Measurements from ENCODE around the gene SERPINA3.

Gene SERPINA3

DNA sequence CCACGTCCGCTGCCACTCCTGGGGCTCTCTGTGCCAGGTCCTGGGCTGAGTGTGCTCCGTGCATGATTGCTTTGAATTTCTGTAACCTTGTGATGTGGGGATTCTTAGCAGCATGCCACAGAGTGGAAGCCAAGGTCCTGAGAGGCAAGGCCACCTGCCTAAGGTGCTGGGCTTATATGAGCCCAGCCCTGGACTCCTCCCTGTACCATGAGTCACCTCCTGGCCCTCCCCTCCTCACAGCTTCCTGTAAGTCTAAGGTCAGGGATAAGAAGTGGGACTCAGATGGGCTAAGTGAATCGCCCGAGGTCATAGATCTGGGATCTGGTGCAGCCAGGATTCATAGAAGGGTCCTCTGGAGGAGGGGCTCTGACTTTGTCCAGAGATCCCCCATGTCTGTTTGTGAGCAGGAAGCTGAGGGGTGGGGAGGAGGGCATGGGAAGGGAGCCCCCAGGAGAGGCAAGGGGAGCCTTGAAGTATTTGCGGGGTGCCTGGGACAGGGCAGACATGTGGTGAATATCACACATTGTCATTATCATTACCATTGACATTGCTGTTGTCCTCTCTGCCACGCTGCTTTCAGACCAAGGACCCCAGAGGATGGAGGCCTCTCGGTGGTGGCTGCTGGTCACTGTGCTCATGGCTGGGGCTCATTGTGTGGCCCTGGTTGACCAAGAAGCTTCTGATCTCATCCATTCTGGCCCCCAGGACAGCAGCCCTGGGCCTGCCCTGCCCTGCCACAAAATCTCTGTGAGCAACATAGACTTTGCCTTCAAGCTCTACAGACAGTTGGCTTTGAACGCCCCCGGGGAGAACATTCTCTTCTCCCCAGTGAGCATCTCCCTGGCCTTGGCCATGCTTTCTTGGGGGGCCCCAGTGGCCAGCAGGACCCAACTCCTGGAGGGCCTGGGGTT lies 28.8 kb downstream of the SERPINA3 start:
- Histone ChIP-seq H3K27ac (ENCODE audit: insufficient read depth, low read length, poor library complexity, severe bottlenecking) (no peak overlapping the region), H3K4me3 (ENCODE audit: insufficient read depth, low read depth, low read length, poor library complexity, severe bottlenecking) (no peak overlapping the region), H3K27me3 (replicated peaks; ENCODE audit: control insufficient read depth, insufficient read depth, low read length, poor library complexity, severe bottlenecking) (no peaks in the 10 kb centered on the region), H3K9me3 (ENCODE audit: control insufficient read depth, low read length) (no peaks in the 10 kb centered on the region), H3K36me3 (ENCODE audit: control insufficient read depth, insufficient read depth, low read length) (no peaks in the 10 kb centered on the region), H3K4me1 (ENCODE audit: control insufficient read depth, insufficient read depth, low read length, poor library complexity, severe bottlenecking) (no peaks in the 10 kb centered on the region)
- DNase-seq, result no peak

GRCh38 chr14:94641632-94641955 lies 29.4 kb downstream of the SERPINA3 start:
- Histone ChIP-seq H3K4me3 (ENCODE audit: insufficient read depth, low read depth, low read length, poor library complexity, severe bottlenecking) (no peak overlapping the region), H3K27ac (ENCODE audit: insufficient read depth, low read length, poor library complexity, severe bottlenecking) (no peak overlapping the region), H3K9me3 (ENCODE audit: control insufficient read depth, low read length) (no peaks in the 10 kb centered on the region), H3K27me3 (replicated peaks; ENCODE audit: control insufficient read depth, insufficient read depth, low read length, poor library complexity, severe bottlenecking) (no peaks in the 10 kb centered on the region), H3K4me1 (ENCODE audit: control insufficient read depth, insufficient read depth, low read length, poor library complexity, severe bottlenecking) (no peaks in the 10 kb centered on the region), H3K36me3 (ENCODE audit: control insufficient read depth, insufficient read depth, low read length) (no peaks in the 10 kb centered on the region)
- no peak for DNase-seq

GRCh38 chr14:94643316-94644101 lies 31.3 kb downstream of the SERPINA3 start:
- Histone ChIP-seq H3K4me1 (ENCODE audit: control insufficient read depth, insufficient read depth, low read length, poor library complexity, severe bottlenecking) (no peaks in the 10 kb centered on the region), H3K27me3 (replicated peaks; ENCODE audit: control insufficient read depth, insufficient read depth, low read length, poor library complexity, severe bottlenecking) (no peaks in the 10 kb centered on the region), H3K27ac (ENCODE audit: insufficient read depth, low read length, poor library complexity, severe bottlenecking) (no peak overlapping the region), H3K9me3 (ENCODE audit: control insufficient read depth, low read length) (no peaks in the 10 kb centered on the region), H3K4me3 (ENCODE audit: insufficient read depth, low read depth, low read length, poor library complexity, severe bottlenecking) (no peak overlapping the region), H3K36me3 (ENCODE audit: control insufficient read depth, insufficient read depth, low read length) (no peaks in the 10 kb centered on the region)
- no peak for DNase-seq

- no peak overlapping the region for H3K4me3 ChIP-seq (ENCODE audit: insufficient read depth, low read depth, low read length, poor library complexity, severe bottlenecking)
These were observed 31.9 kb downstream of the SERPINA3 start for GRCh38 chr14:94644102-94644535.

GRCh38 chr14:94646066-94646465 lies 33.9 kb downstream of the SERPINA3 start:
- Histone ChIP-seq H3K27me3 (replicated peaks; ENCODE audit: control insufficient read depth, insufficient read depth, low read length, poor library complexity, severe bottlenecking) (no peaks in the 10 kb centered on the region), H3K4me3 (ENCODE audit: insufficient read depth, low read depth, low read length, poor library complexity, severe bottlenecking) (no peak overlapping the region), H3K27ac (ENCODE audit: insufficient read depth, low read length, poor library complexity, severe bottlenecking) (no peak overlapping the region), H3K4me1 (ENCODE audit: control insufficient read depth, insufficient read depth, low read length, poor library complexity, severe bottlenecking) (no peaks in the 10 kb centered on the region), H3K36me3 (ENCODE audit: control insufficient read depth, insufficient read depth, low read length) (no peaks in the 10 kb centered on the region), H3K9me3 (ENCODE audit: control insufficient read depth, low read length) (no peaks in the 10 kb centered on the region)
- no peak for DNase-seq

More at GRCh38 chr14:94644102-94644535, 31.9 kb downstream of the SERPINA3 start:
- no peak for DNase-seq
- Histone ChIP-seq H3K4me1 (ENCODE audit: control insufficient read depth, insufficient read depth, low read length, poor library complexity, severe bottlenecking) (no peaks in the 10 kb centered on the region), H3K9me3 (ENCODE audit: control insufficient read depth, low read length) (no peaks in the 10 kb centered on the region), H3K27ac (ENCODE audit: insufficient read depth, low read length, poor library complexity, severe bottlenecking) (no peak overlapping the region), H3K27me3 (replicated peaks; ENCODE audit: control insufficient read depth, insufficient read depth, low read length, poor library complexity, severe bottlenecking) (no peaks in the 10 kb centered on the region), H3K36me3 (ENCODE audit: control insufficient read depth, insufficient read depth, low read length) (no peaks in the 10 kb centered on the region)

- no peak overlapping the region for H3K4me3 ChIP-seq (ENCODE audit: insufficient read depth, low read depth, low read length, poor library complexity, severe bottlenecking)
- no peaks in the 10 kb centered on the region for H3K36me3 ChIP-seq (ENCODE audit: control insufficient read depth, insufficient read depth, low read length)
- H3K9me3 ChIP-seq (ENCODE audit: control insufficient read depth, low read length), result no peaks in the 10 kb centered on the region
- DNase-seq, result no peak
- no peak overlapping the region for H3K27ac ChIP-seq (ENCODE audit: insufficient read depth, low read length, poor library complexity, severe bottlenecking)
- no peaks in the 10 kb centered on the region for H3K27me3 ChIP-seq (replicated peaks; ENCODE audit: control insufficient read depth, insufficient read depth, low read length, poor library complexity, severe bottlenecking)
- no peaks in the 10 kb centered on the region for H3K4me1 ChIP-seq (ENCODE audit: control insufficient read depth, insufficient read depth, low read length, poor library complexity, severe bottlenecking)
These were observed 34.3 kb downstream of the SERPINA3 start for GRCh38 chr14:94646481-94646880.

GRCh38 chr14:94648801-94649200 lies 36.6 kb downstream of the SERPINA3 start:
- no peak for DNase-seq
- Histone ChIP-seq H3K4me1 (ENCODE audit: control insufficient read depth, insufficient read depth, low read length, poor library complexity, severe bottlenecking) (no peaks in the 10 kb centered on the region), H3K27me3 (replicated peaks; ENCODE audit: control insufficient read depth, insufficient read depth, low read length, poor library complexity, severe bottlenecking) (no peaks in the 10 kb centered on the region), H3K27ac (ENCODE audit: insufficient read depth, low read length, poor library complexity, severe bottlenecking) (no peak overlapping the region), H3K9me3 (ENCODE audit: control insufficient read depth, low read length) (no peaks in the 10 kb centered on the region), H3K36me3 (ENCODE audit: control insufficient read depth, insufficient read depth, low read length) (no peaks in the 10 kb centered on the region), H3K4me3 (ENCODE audit: insufficient read depth, low read depth, low read length, poor library complexity, severe bottlenecking) (no peak overlapping the region)

DNA sequence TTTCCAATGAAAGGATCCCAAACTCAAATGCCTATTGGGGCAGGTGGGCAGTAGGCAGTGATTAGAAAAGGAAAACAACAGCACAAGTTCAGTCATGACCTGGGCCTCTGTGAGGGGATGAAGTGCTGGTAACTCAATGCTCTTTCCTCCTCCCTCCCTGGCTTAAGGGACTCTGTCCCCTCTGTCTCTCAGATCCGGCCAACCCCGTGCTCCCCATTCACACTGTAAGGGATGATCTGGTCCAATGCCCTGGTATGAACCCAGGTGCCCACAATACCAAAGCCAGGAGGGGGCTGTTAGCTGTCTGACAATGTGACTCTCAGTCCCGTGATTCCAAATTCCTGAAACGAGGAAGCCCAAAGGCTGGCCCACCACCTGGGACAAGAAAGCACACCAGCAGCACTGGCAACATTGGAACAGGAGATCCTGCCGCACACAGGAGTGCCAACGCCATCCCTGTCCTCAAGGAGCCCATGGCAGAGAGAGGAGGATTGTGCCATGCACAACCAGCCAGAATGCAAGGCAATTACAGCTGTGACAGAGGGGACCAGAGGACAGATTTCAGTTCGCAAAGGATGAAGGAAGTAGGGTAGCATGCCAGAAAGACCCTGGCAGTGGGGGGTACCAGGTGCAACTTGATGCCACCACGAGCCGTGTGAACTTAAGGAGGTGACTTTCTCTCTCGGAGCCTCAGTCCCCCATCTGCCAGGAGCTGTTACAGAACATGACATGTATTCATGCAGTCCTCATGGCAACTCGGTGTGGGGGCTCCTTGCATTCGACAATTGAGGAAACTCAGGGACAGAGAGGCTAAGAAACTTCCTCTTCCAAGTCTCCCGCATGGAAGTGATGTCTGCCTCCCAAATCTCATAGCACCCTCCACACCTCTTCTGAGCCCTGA lies 37.6 kb downstream of the SERPINA3 start:
- Histone ChIP-seq H3K4me3 (ENCODE audit: insufficient read depth, low read depth, low read length, poor library complexity, severe bottlenecking) (no peak overlapping the region), H3K27ac (ENCODE audit: insufficient read depth, low read length, poor library complexity, severe bottlenecking) (no peak overlapping the region), H3K9me3 (ENCODE audit: control insufficient read depth, low read length) (no peaks in the 10 kb centered on the region), H3K27me3 (replicated peaks; ENCODE audit: control insufficient read depth, insufficient read depth, low read length, poor library complexity, severe bottlenecking) (no peaks in the 10 kb centered on the region), H3K4me1 (ENCODE audit: control insufficient read depth, insufficient read depth, low read length, poor library complexity, severe bottlenecking) (no peaks in the 10 kb centered on the region), H3K36me3 (ENCODE audit: control insufficient read depth, insufficient read depth, low read length) (no peaks in the 10 kb centered on the region)
- no peak for DNase-seq

DNA sequence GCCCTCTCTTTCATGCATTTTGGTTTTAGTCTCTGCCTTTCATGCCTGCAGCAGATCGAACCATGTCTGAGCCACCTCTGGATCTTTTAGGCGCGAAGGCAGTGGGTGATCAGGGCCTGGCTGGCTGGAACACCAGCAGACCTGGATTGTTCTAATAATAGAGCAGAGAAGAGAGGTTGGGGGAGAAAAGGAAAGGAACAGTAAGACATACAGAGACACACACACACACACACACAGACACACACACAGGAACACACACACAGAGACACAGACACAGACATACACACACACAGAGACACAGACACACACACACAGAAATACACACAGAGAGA lies 38.2 kb downstream of the SERPINA3 start:
- Histone ChIP-seq H3K4me1 (ENCODE audit: control insufficient read depth, insufficient read depth, low read length, poor library complexity, severe bottlenecking) (no peaks in the 10 kb centered on the region), H3K36me3 (ENCODE audit: control insufficient read depth, insufficient read depth, low read length) (no peaks in the 10 kb centered on the region), H3K9me3 (ENCODE audit: control insufficient read depth, low read length) (no peaks in the 10 kb centered on the region), H3K27me3 (replicated peaks; ENCODE audit: control insufficient read depth, insufficient read depth, low read length, poor library complexity, severe bottlenecking) (no peaks in the 10 kb centered on the region), H3K27ac (ENCODE audit: insufficient read depth, low read length, poor library complexity, severe bottlenecking) (no peak overlapping the region), H3K4me3 (ENCODE audit: insufficient read depth, low read depth, low read length, poor library complexity, severe bottlenecking) (no peak overlapping the region)
- no peak for DNase-seq

All from effector memory CD4-positive, alpha-beta T cell (primary cell).